NCI-H1436 (cell line): ENCODE measurements around the gene LCE7A.

ENCODE experiments used
- DNase-seq: peaks from one replicate; lab custom pipeline; 2025; lab: John Stamatoyannopoulos, UW

LCE7A gene

DNA sequence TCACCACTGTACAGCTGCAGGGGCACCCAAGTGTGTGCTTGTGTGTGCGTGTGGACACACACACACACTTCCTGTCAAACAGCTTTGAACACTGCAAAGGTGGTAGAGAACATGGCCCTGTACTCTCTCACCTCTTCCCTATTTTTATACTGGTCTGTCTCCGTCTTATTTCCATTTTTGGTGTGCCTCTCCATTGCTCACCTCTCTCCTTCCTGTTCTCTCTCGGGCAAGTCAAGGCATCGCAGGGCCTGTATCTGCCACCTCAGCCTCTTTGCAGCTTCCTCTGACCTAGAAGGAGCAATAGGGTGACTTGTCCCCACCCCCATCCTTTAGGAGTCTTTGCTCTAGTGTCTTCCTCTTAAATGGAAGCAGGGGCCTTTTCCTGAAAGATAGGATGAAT, 20.5 kb downstream of the LCE7A start:
- DNase-seq, result no peak

GRCh38 chr1:152880907-152881306, 21.1 kb downstream of the LCE7A start:
- no peak for DNase-seq

DNA sequence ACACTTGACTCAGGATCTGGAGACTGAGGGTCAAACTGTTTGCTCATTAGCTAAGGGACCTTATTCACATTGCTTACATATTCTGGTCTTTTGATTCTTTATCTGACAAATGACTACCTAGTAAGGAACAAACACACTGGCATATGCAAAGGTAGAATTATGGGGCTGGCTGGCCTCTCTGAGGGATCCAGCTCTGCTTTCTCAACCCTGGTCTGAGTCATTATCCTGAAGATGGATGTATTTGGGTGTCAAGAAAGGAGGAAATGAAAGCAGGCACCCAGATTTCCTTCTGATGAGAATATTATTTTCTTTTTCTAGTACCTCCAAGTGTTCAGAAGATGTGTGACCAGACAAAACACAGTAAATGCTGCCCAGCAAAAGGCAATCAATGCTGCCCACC, 24.3 kb downstream of the LCE7A start:
- DNase-seq, result no peak

- no peak for DNase-seq
Measured at GRCh38 chr1:152884506-152884905, 24.7 kb downstream of the LCE7A start.

DNA sequence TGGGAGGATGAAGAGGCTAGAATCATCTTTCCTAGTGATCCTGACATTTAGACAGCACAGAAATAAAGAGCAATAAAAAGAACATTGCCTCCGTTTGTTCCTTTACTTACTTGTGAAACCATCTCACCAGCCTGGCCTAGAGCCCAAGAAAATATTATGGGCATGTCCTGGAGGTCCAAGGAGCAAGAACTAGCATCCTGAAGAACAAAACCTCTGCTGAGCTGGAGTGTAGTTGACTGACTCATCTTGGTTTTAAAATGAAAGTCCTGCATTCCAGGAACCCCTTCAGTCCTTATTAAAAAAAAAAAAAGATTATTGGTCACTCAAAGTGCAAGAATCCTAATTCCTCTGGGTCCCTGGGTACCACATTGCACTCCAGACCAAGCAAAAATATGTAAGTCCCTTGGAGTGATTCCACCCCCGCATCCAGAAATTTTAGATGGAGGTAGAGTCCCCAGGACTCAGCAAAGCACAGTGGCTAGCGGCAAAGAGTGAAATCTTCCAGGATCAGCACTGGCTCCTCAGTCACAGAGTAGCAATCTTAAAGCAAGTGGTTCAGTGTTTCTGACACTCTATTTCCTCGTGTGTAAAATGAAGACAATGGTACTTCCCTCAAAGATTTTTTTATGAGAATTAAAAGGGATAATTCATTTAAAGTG, 25.3 kb downstream of the LCE7A start:
- no peak for DNase-seq

GRCh38 chr1:152886085-152886484, 26.3 kb downstream of the LCE7A start:
- DNase-seq, result no peak

DNA sequence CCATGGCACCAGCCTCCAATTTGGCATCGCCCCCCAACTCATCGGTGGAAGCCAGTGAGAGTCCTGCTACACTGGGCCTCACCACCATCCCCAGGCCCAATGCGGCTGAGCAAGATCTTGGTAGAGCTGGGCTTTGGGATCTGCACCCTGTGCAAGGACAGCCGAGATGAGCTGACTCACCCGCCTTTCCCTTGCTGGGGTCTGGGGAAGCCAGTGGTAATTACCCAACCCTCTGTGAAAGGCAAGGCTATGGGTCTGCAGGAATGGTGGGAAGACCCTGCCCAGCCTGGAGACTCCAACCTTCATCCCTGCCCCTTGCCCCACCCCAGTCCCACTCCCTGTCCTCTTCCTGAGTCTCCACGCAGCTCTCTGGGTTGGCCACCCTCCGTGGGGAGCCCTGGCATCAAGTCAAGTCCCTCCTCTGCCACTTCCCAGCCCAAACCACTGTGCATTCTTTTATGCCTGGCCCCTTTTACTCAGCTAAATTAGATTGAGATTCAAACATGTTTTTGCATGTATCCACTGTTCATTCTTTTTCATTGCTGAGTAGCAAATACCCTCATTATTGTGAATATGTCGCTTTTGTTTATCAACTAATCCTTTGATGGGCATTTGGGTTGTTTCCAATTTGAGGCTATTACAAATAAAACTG, 27.1 kb downstream of the LCE7A start:
- DNase-seq, result peak; percentile 73

GRCh38 chr1:152888126-152888525, 28.3 kb downstream of the LCE7A start:
- DNase-seq, result no peak

DNA sequence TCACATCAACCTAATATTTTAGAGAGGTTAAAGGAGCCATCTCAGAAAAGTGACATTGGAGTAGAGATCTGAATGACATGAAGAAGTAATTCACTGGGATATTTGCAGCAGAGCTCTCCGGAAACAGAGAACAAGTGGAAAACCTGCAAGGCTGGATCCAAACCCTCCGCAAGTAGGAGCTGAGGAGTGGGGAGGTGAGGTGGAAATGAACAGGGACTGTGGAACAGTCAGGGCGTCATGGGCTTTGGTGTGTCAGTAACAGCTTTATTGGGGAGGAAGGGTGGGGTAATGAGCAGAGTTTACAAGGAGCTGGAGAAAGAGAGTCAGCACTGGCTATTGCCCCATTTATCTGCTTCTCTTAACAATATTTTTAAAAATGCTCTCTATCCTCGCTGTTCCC, 39.2 kb downstream of the LCE7A start:
- DNase-seq, result no peak

- no peak for DNase-seq
Measured at GRCh38 chr1:152899883-152900282, 40.1 kb downstream of the LCE7A start.

- no peak for DNase-seq
Measured at GRCh38 chr1:152901631-152902030, 41.8 kb downstream of the LCE7A start.

DNA sequence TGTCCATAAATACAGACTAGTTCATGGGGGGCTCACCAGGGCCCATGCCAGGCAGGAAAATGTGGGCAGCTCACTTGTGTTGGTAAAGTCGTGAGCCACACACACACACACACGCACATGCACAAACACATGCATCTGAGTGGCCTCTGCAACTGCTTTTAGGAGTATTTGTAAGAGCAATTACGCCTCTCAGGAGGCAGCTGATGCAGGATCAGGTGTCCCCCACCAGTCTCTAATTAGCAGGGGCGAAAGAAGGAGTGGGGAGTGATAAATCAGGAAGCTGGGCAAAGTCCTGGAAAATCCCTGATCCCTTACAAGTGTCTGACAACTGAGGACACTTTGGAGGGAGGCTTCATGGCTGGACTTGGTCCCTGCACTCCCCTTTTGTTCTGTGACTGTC, 42.8 kb downstream of the LCE7A start:
- peak; percentile 58 for DNase-seq

DNA sequence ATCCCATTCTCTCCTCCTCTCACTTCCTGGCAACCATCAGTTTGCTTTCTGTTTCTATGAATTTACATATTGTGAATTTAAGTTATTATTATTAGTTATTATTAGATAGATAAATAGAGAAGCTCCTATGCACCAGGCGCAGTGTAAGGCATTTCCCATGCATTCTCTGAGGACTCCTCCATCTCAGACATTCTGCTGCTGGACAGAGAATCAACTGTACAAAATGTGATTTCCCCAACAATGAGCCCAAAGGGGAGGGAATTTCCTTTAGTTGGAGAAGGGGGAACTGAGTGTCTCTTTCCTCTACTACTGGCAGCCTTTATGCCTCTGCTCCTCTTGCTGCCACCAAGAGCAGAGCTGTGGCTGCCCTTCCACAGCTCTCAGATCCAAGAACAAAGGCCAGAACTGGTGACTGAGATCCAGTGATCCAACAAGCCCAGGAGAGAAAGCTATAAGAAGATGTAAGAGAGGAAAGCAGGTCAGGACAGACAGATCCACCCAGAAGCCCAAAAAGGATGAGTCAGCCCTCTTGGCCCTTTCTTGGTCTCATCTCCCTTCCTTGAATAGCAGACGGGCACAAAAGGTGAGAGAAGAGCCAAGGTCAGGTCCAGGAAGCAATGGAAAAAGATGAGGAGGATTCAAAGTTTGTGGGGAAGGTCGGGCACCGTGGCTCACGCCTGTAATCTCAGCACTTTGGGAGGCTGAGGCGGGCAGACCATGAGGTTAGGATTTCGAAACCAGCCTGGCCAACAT, 45.1 kb downstream of the LCE7A start:
- DNase-seq, result no peak

DNA sequence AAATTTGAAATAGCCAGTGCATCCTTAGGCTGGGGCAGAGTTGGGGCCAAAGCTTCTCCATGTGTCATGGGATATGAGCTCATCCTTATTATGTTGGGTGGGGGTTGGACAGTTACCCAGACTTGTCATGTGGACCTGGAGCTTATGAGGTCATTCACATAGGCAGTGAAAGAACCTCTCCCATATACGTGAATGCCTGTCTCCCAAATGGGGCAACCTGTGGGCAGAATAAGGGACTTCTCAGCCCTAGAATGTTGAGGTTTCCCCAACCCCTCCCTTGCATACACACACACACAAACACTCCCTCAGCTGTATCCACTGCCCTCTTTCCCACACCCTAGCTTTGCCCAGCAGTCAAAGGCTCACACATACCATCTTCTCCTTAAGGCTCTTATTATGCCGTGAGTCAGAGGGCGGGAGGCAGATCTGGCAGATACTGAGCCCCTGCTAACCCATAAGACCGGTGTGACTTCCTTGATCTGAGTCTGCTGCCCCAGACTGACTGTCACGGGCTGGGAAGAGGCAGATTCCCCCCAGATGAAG, 46.3 kb downstream of the LCE7A start:
- DNase-seq, result no peak

- no peak for DNase-seq
Measured at GRCh38 chr1:152907686-152908601, 48.1 kb downstream of the LCE7A start, which contains the start of gene IVL. Gene IVL (plus strand): TSS chr1:152908546. CDS start chr1:152909798, 1,252 bp downstream.

DNA sequence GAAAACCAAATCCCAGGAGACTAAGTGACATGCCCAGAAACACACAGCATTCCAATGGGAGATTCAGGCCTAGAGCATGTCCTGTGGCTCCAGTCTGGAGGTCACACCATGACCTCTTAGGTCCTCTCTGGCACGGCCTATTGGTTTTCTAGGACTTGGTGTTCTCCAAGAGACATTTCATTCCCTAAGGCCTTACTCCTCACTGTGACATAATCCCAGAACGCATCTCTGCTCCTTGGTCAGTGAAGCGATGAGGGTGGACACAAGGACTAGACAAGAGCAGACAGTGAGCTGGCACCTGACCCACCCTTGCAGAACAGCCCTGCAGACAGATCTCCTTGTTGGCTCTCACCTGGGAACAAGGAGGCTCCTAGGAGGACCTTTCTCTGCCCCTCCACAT, 49.4 kb downstream of the LCE7A start:
- no peak for DNase-seq
